Measurements from ENCODE around the gene TMEM35B.

- TF ChIP-seq CTCF (IDR thresholded peaks at IDR 0.05) (no peak), POLR2AphosphoS5 (IDR thresholded peaks at IDR 0.05; ENCODE audit: low read depth, low read length) (no peak), SIN3A (IDR thresholded peaks at IDR 0.05; ENCODE audit: borderline replicate concordance, insufficient read depth, low read depth, low read length) (no peak)
Observed at GRCh38 chr1:34978921-34979320, 6.2 kb downstream of the TMEM35B start.
